Measurements from ENCODE around the gene CNPY4.

DNA sequence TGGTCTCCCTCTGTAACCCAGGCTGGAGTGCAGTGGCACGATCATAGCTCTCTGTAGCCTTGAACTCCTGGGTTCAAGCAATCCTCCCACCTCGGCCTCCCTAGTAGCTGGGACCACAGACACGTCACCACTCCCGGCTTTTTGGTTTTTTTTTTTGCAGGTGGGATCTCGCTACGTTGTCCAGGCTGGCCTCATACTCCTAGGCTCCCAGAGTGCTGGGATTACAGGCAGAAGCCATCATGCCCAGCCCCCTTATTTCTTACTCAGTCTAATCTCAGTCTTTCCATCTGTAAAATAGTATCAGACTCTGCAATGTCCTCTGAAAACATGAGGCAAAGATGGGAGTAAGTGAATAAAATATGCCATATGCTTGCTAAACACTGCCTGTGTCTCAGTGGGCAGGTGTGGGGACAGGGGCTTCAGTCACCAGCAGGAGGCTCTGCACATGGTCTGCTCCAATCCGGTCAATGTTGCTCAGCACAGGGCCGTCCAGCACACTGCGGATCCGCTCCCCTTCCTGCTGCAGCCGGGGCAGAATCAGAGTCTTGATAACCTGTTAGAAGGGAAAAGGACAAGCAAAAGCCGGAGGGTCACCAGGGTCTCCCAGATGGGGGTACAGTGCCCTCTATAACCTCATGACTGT, 9.8 kb upstream of the CNPY4 start:
- TF ChIP-seq, protein P1, sequence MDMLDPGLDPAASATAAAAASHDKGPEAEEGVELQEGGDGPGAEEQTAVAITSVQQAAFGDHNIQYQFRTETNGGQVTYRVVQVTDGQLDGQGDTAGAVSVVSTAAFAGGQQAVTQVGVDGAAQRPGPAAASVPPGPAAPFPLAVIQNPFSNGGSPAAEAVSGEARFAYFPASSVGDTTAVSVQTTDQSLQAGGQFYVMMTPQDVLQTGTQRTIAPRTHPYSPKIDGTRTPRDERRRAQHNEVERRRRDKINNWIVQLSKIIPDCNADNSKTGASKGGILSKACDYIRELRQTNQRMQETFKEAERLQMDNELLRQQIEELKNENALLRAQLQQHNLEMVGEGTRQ (IDR thresholded peaks at IDR 0.05; ENCODE audit: borderline replicate concordance, low read depth, low read length), result no peak
- no peak for TF ChIP-seq POLR2AphosphoS5 (IDR thresholded peaks at IDR 0.05; ENCODE audit: low read length)
- TF ChIP-seq, protein P2, sequence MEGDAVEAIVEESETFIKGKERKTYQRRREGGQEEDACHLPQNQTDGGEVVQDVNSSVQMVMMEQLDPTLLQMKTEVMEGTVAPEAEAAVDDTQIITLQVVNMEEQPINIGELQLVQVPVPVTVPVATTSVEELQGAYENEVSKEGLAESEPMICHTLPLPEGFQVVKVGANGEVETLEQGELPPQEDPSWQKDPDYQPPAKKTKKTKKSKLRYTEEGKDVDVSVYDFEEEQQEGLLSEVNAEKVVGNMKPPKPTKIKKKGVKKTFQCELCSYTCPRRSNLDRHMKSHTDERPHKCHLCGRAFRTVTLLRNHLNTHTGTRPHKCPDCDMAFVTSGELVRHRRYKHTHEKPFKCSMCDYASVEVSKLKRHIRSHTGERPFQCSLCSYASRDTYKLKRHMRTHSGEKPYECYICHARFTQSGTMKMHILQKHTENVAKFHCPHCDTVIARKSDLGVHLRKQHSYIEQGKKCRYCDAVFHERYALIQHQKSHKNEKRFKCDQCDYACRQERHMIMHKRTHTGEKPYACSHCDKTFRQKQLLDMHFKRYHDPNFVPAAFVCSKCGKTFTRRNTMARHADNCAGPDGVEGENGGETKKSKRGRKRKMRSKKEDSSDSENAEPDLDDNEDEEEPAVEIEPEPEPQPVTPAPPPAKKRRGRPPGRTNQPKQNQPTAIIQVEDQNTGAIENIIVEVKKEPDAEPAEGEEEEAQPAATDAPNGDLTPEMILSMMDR (IDR thresholded peaks at IDR 0.05 in 2 of 3, conservative IDR thresholded peaks at IDR 0.05 in 1 of 3; ENCODE audit: control insufficient read depth in 2 of 3, extremely low read depth in 1 of 3, insufficient read depth in 1 of 3, low read depth in 3 of 3, low read length in 3 of 3), result no peak
- TF ChIP-seq, protein P3, sequence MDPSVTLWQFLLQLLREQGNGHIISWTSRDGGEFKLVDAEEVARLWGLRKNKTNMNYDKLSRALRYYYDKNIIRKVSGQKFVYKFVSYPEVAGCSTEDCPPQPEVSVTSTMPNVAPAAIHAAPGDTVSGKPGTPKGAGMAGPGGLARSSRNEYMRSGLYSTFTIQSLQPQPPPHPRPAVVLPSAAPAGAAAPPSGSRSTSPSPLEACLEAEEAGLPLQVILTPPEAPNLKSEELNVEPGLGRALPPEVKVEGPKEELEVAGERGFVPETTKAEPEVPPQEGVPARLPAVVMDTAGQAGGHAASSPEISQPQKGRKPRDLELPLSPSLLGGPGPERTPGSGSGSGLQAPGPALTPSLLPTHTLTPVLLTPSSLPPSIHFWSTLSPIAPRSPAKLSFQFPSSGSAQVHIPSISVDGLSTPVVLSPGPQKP (IDR thresholded peaks at IDR 0.05; ENCODE audit: low read depth, low read length), result no peak

All from GM12878 (cell line).